GM12878 (cell line): ENCODE results near the gene BIVM. TPM values are rescaled to one million over a fixed set of nuclear protein-coding genes. Genes with fewer than 3 reads are reported as not detected.
A peak's percentile ranks its signal among the peaks of the same experiment; 100 is the strongest.

Source experiments
- ATAC-seq: fragments of 200-7000 bp; cut with Tn5 transposase; 3 replicates; pipeline ENCODE4 v1.9.1; 2020; ENCODE audit warnings: mild to moderate bottlenecking, moderate library complexity
- BruUV-seq: library from RNA; stranded (reverse); fragments of 400-500 nt; replicated peaks from 2 replicates; lab custom pipeline; 2021; lab: Mats Ljungman, UMichigan
- CTCF ChIA-PET: fragments of 300-600 bp; sonication (Branson Sonifier 250); formaldehyde crosslinking; extraction: SDS; loops from one replicate; lab custom pipeline; 2021; ENCODE audit warnings: inconsistent platforms; lab: Yijun Ruan, JAX
- POLR2A ChIA-PET: fragments of 350-600 bp; formaldehyde crosslinking; extraction: SDS; loops from one replicate; lab custom pipeline; 2021; ENCODE audit warnings: inconsistent platforms; lab: Charles Lee
- RAD21 ChIA-PET: fragments of 300-600 bp; sonication (Branson Sonifier 250); formaldehyde crosslinking; loops from one replicate; lab custom pipeline; 2023; ENCODE audit warnings: antibody characterized with exemption; ENCODE audit not compliant: unreplicated experiment; lab: Charles Lee
- SMC1A ChIA-PET: fragments of 300-600 bp; sonication (Branson Sonifier 250); formaldehyde crosslinking; loops from one replicate; lab custom pipeline; 2023; ENCODE audit not compliant: unreplicated experiment, uncharacterized antibody; lab: Charles Lee
- DNase-seq: peaks from one replicate; pipeline ENCODE4 v3.0.0-alpha.2; 2011; ENCODE audit warnings: low read depth, low spot score
- FAIRE-seq: peaks from 3 replicates; lab custom pipeline; 2011; peaks lifted over from hg19 to GRCh38; lab: Jason Lieb, UNC
- H2AFZ ChIP-seq: 2 replicates; pipeline ENCODE4 v1.6.0; 2011; ENCODE audit warnings: low read depth, low read length, control low read depth; ENCODE audit not compliant: control insufficient read depth
- H3K27ac ChIP-seq: 2 replicates; pipeline ENCODE4 v1.5.1; 2011; ENCODE audit warnings: control low read depth; ENCODE audit not compliant: control insufficient read depth, insufficient read depth
- H3K27me3 ChIP-seq, 2 experiments: replicated peaks in 1 of 2; 2 replicates each; pipeline versions ENCODE4 v1.6.0 to v1.6.1; 2011; ENCODE audit warnings: low read length in 1 of 2; ENCODE audit not compliant: control insufficient read depth in 2 of 2, insufficient read depth in 2 of 2
- H3K36me3 ChIP-seq, 2 experiments: 2 replicates each; pipeline ENCODE4 v1.5.1; 2011; ENCODE audit warnings: low read length in 1 of 2; ENCODE audit not compliant: control insufficient read depth in 2 of 2, insufficient read depth in 2 of 2
- H3K4me1 ChIP-seq: 2 replicates; pipeline ENCODE4 v1.6.1; 2011; ENCODE audit warnings: mild to moderate bottlenecking, low read length, moderate library complexity, mixed read lengths; ENCODE audit not compliant: control insufficient read depth, insufficient read depth
- H3K4me2 ChIP-seq: 2 replicates; pipeline ENCODE4 v1.6.0; 2011; ENCODE audit warnings: control low read depth; ENCODE audit not compliant: control insufficient read depth, insufficient read depth
- H3K4me3 ChIP-seq: fragments of 200-600 bp; sonication (generic); 2 replicates; pipeline ENCODE4 v1.5.1; 2016
- H3K79me2 ChIP-seq: 2 replicates; pipeline ENCODE4 v1.6.0; 2011; ENCODE audit warnings: low read length; ENCODE audit not compliant: control insufficient read depth, insufficient read depth
- H3K9ac ChIP-seq: 2 replicates; pipeline ENCODE4 v1.8.0; 2011; ENCODE audit warnings: low read length, control low read depth, mixed read lengths; ENCODE audit not compliant: control insufficient read depth, insufficient read depth
- H3K9me3 ChIP-seq: replicated peaks from 3 replicates; pipeline ENCODE4 v1.5.1; 2011; ENCODE audit warnings: mild to moderate bottlenecking, low read length; ENCODE audit not compliant: control insufficient read depth, insufficient read depth
- H4K20me1 ChIP-seq: 2 replicates; pipeline ENCODE4 v1.6.0; 2011; ENCODE audit not compliant: control insufficient read depth, insufficient read depth
- BHLHE40 ChIP-seq, 2 experiments: fragments of 450-650 bp in 1 of 2; IDR thresholded peaks; 2 replicates each; pipeline ENCODE4 v1.6.1; 2011 to 2017; ENCODE audit warnings: low read depth in 2 of 2, borderline replicate concordance in 1 of 2, improper control_type of control experiment in 1 of 2, low read length in 1 of 2, mild to moderate bottlenecking in 1 of 2
- CEBPB ChIP-seq, 2 experiments: fragments of 150-350 bp in 1 of 2; IDR thresholded peaks; 2 replicates each; pipeline ENCODE4 v1.6.1; 2012 to 2014; ENCODE audit warnings: low read depth in 2 of 2, low read length in 2 of 2, borderline replicate concordance in 1 of 2, inconsistent platforms in 1 of 2
- EGR1 ChIP-seq, 2 experiments: IDR thresholded peaks; 1 replicate in 1 of 2; 2 replicates in 1 of 2; pipeline ENCODE4 v1.6.1; 2011 to 2012; ENCODE audit warnings: low read depth in 2 of 2, low read length in 2 of 2, borderline replicate concordance in 1 of 2, mild to moderate bottlenecking in 1 of 2, moderate library complexity in 1 of 2
- MEF2A ChIP-seq: IDR thresholded peaks from 2 replicates; pipeline ENCODE4 v1.6.1; 2011; ENCODE audit warnings: low read depth, mild to moderate bottlenecking, low read length, moderate library complexity; ENCODE audit not compliant: insufficient read depth
- NFYB ChIP-seq: IDR thresholded peaks from 2 replicates; pipeline ENCODE4 v1.6.1; 2011; ENCODE audit warnings: low read depth, mild to moderate bottlenecking, low read length, improper control_type of control experiment, moderate library complexity; ENCODE audit not compliant: insufficient read depth
- PML ChIP-seq: IDR thresholded peaks from 2 replicates; pipeline ENCODE4 v1.6.1; 2012; ENCODE audit warnings: low read length, inconsistent platforms
- RAD21 ChIP-seq: IDR thresholded peaks from 2 replicates; pipeline ENCODE4 v1.6.1; 2011; ENCODE audit warnings: mild to moderate bottlenecking, low read depth, low read length, moderate library complexity; ENCODE audit not compliant: insufficient read depth
- RFX5 ChIP-seq: IDR thresholded peaks from 2 replicates; pipeline ENCODE4 v1.6.1; 2011; ENCODE audit warnings: low read depth, low read length, improper control_type of control experiment
- SMAD1 ChIP-seq: fragments of 450-650 bp; IDR thresholded peaks from 2 replicates; pipeline ENCODE4 v1.6.1; 2018; ENCODE audit warnings: mild to moderate bottlenecking, low read depth; ENCODE audit not compliant: partially characterized antibody
- TAF1 ChIP-seq: IDR thresholded peaks from 2 replicates; pipeline ENCODE4 v1.6.1; 2011; ENCODE audit warnings: mild to moderate bottlenecking, low read depth, low read length, borderline replicate concordance
- TCF7 ChIP-seq: IDR thresholded peaks from 2 replicates; pipeline ENCODE4 v1.6.1; 2014; ENCODE audit warnings: antibody characterized with exemption, borderline replicate concordance
- WGBS: methylation state at CpG from one replicate; pipeline ENCODE4 v1.1.6; 2016; ENCODE audit warnings: low lambda C conversion rate; ENCODE audit not compliant: insufficient replicate concordance, insufficient coverage; ENCODE audit errors: missing lambda C conversion rate; 5-methylcytosine and 5-hydroxymethylcytosine counted together
- in situ Hi-C: fragments of 300-500 bp; cut with MboI; formaldehyde crosslinking; loops from 9 replicates; pipeline ENCODE4 v1.14.3; 2018; ENCODE audit warnings: mixed read lengths
- intact Hi-C: fragments of 100-400 bp; cut with micrococcal nuclease; formaldehyde crosslinking; loops from one replicate; pipeline ENCODE4 v1.14.2; 2022; ENCODE audit not compliant: unreplicated experiment
- polyA plus RNA-seq, 11 experiments: library from polyadenylated mRNA; depleted of rRNA in 4 of 11; unstranded in 6 of 11; stranded (reverse) in 5 of 11; fragments of >200 nt; fragmentation: Nextera tagmentation in 4 of 11; fragmentation: Illumina TruSeq in 1 of 11; extraction: Ambion mirVana in 4 of 11; extraction: Trizol in 1 of 11; gene quantifications; 1 replicate in 1 of 11; 2 replicates in 10 of 11; pipeline versions ENCODE4 v1.2.1 to v1.2.3, GENCODE V29; 2011 to 2016; ENCODE audit warnings: inconsistent platforms in 2 of 11, missing spikeins in 2 of 11, low read depth in 1 of 11
- total RNA-seq, 4 experiments: library from RNA; depleted of rRNA in 3 of 4; stranded (reverse); fragments of >200 nt in 3 of 4; fragmentation: Illumina TruSeq in 1 of 4; extraction: Trizol in 1 of 4; gene quantifications; 2 replicates each; pipeline versions ENCODE4 v1.2.1 to v1.2.3, GENCODE V29; 2013 to 2021
- TF ChIP-seq, protein P1 (sequence below): fragments of 450-650 bp; IDR thresholded peaks from 2 replicates; pipeline ENCODE4 v1.6.1; 2017; ENCODE audit warnings: mild to moderate bottlenecking, low read depth, inconsistent platforms; ENCODE audit not compliant: poor library complexity, severe bottlenecking
- TF ChIP-seq, protein P2 (sequence below), 3 experiments: IDR thresholded peaks in 2 of 3; conservative IDR thresholded peaks in 1 of 3; 2 replicates each; pipeline ENCODE4 v1.5.1; 2011; ENCODE audit warnings: low read depth in 3 of 3, low read length in 3 of 3, mild to moderate bottlenecking in 3 of 3, control low read depth in 2 of 3, moderate library complexity in 2 of 3, inconsistent platforms in 1 of 3, mixed read lengths in 1 of 3; ENCODE audit not compliant: control insufficient read depth in 2 of 3, insufficient read depth in 1 of 3; ENCODE audit errors: extremely low read depth in 1 of 3

BIVM gene
- total and polyA plus RNA-seq, 10 of the 15 experiments (the other 5 are each of a cell fraction or from before 2014, with no cell fraction given): 3.4 to 20.1 (median 14.1) TPM

DNA sequence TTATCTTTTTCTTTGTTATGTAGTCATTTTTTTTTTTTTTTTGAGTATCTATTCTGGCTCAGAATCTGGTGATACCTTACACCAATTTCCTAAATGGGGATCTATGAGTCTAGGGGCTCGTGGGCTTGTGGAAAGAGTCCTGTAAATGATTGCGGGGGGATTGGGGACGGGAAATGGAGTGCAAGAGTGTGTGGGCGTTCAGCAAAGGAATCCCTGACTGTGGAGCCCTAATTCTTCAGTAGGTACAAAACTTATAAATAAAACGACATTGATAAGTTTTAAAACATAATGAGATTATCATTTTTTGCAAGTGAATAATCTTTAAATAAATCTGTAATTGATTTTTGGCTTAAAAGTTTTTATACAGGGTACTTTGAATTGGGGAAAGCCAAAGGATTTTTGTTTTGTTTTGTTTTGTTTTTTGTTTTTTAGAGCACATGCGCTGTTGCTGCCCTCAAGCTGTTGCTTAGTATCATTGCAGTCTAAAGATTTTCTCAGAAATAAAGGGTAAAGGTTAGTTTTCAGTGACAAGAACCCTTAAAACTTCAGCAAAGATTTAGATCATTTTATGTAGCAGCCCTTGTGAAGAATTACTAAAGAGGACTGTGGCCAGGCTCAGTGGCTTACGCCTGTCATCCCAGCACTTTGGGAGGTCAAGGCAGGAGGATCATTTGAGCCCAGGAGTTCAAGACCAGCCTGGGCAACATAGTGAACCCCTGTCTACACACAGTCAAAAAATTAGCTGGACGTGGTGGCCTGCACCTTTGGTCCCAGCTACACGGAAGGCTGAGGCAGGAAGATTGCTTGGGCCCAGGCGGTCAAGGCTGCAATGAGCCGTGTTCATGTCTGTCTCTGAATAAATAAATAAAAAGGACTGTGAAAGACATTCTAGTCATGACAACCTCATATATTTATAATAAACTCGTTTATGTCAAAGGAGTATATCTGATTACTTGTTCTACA is 48.6 kb downstream of the BIVM start:
- CTCF ChIA-PET: interaction anchor here (0.6 to 5.4 kb wide), 15 partner anchors 9 to 270 kb away, joined by 3 to 106 read pairs (median 4); partner anchors contain the start of gene TPP2
- no peaks in the 10 kb centered on the region for H3K27me3 ChIP-seq
- H4K20me1 ChIP-seq: no peaks in the 10 kb centered on the region
- RAD21 ChIA-PET: interaction anchor here (1.0 to 3.6 kb wide), 3 partner anchors 252 to 268 kb away, joined by 3 to 32 read pairs (median 3); partner anchors contain the start of gene TPP2
- peaks cover 0 to 4% of the 10 kb centered on the region in 2 experiments; a peak in 2 of 4 replicates for H3K36me3 ChIP-seq
- H3K9ac ChIP-seq: peak overlapping the region; percentile 98
- H3K9me3 ChIP-seq: no peaks in the 10 kb centered on the region
- DNase-seq: no peak
- H3K4me3 ChIP-seq: peak overlapping the region; percentile 98
- in situ Hi-C loops: loop anchor here (5.0 kb wide), 1 partner anchor 250 kb away; the partner anchor contains the start of gene TPP2
- 16% methylated on average over 12 of the region's 12 CpGs for WGBS
- no peak overlapping the region for H2AFZ ChIP-seq
- BruUV-seq: TSS peak; percentile 63
- ATAC-seq: no peak
- H3K4me2 ChIP-seq: peak overlapping the region; percentile 76
- POLR2A ChIA-PET: interaction anchor here (0.8 to 4.8 kb wide), 4 partner anchors 7 to 268 kb away, joined by 3 to 81 read pairs (median 4); partner anchors contain the start of gene TPP2
- FAIRE-seq: peak; percentile 44
- SMC1A ChIA-PET: interaction anchor here (0.9 to 2.3 kb wide), 7 partner anchors 18 to 268 kb away, joined by 3 to 15 read pairs (median 4); no protein-coding TSS in a partner anchor
- H3K4me1 ChIP-seq: peaks cover 3% of the 10 kb centered on the region; the same call in 1 of the 2 replicates
- peak overlapping the region; percentile 96 for H3K27ac ChIP-seq
- intact Hi-C loops: loop anchor here (1.0 to 5.0 kb wide), 2 partner anchors 195 to 267 kb away; no protein-coding TSS in a partner anchor
- H3K79me2 ChIP-seq: peaks cover 51% of the 10 kb centered on the region
- TF ChIP-seq, protein P1, sequence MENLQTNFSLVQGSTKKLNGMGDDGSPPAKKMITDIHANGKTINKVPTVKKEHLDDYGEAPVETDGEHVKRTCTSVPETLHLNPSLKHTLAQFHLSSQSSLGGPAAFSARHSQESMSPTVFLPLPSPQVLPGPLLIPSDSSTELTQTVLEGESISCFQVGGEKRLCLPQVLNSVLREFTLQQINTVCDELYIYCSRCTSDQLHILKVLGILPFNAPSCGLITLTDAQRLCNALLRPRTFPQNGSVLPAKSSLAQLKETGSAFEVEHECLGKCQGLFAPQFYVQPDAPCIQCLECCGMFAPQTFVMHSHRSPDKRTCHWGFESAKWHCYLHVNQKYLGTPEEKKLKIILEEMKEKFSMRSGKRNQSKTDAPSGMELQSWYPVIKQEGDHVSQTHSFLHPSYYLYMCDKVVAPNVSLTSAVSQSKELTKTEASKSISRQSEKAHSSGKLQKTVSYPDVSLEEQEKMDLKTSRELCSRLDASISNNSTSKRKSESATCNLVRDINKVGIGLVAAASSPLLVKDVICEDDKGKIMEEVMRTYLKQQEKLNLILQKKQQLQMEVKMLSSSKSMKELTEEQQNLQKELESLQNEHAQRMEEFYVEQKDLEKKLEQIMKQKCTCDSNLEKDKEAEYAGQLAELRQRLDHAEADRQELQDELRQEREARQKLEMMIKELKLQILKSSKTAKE: no peak
- TF ChIP-seq BHLHE40 (IDR thresholded peaks at IDR 0.05; ENCODE audit: borderline replicate concordance in 1 of 2, low read depth in 2 of 2, low read length in 1 of 2) (no peak), PML (0 out of 2 replicates have a peak, but pooled peaks have one; percentile 20), CEBPB (IDR thresholded peaks at IDR 0.05; ENCODE audit: borderline replicate concordance in 1 of 2, low read depth in 2 of 2, low read length in 2 of 2) (no peak), EGR1 (IDR thresholded peaks at IDR 0.05; ENCODE audit: borderline replicate concordance in 1 of 2, low read depth in 2 of 2, low read length in 2 of 2) (peak in 1 of 2 experiments; percentile 55; a peak in 2 of 3 replicates), NFYB (no peak), RAD21 (peak; percentile 86), MEF2A (no peak), SMAD1 (no peak), TAF1 (no peak), RFX5 (no peak), TCF7 (no peak)
- TF ChIP-seq, protein P2, sequence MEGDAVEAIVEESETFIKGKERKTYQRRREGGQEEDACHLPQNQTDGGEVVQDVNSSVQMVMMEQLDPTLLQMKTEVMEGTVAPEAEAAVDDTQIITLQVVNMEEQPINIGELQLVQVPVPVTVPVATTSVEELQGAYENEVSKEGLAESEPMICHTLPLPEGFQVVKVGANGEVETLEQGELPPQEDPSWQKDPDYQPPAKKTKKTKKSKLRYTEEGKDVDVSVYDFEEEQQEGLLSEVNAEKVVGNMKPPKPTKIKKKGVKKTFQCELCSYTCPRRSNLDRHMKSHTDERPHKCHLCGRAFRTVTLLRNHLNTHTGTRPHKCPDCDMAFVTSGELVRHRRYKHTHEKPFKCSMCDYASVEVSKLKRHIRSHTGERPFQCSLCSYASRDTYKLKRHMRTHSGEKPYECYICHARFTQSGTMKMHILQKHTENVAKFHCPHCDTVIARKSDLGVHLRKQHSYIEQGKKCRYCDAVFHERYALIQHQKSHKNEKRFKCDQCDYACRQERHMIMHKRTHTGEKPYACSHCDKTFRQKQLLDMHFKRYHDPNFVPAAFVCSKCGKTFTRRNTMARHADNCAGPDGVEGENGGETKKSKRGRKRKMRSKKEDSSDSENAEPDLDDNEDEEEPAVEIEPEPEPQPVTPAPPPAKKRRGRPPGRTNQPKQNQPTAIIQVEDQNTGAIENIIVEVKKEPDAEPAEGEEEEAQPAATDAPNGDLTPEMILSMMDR (IDR thresholded peaks at IDR 0.05 in 2 of 3, conservative IDR thresholded peaks at IDR 0.05 in 1 of 3; ENCODE audit: control insufficient read depth in 2 of 3, extremely low read depth in 1 of 3, insufficient read depth in 1 of 3, low read depth in 3 of 3, low read length in 3 of 3): peak; percentile 68 to 72 (median 69)
